Thoracic aorta (tissue), 2 donors: ENCODE results near the gene SIPA1L3. TPM values are rescaled to one million over a fixed set of nuclear protein-coding genes. Genes with fewer than 3 reads are reported as not detected.

Experiments
- ATAC-seq: fragments of 150-250 bp; one replicate; pipeline ENCODE4 v1.8.0; 2017; ENCODE audit warnings: low read depth; ENCODE audit not compliant: insufficient number of reproducible peaks, low FRiP score
- DNase-seq: peaks from one replicate; pipeline ENCODE4 v3.0.0-alpha.2; 2020; ENCODE audit warnings: low spot score
- H3K27ac ChIP-seq, 2 donors: fragments of 200-600 bp; sonication (generic); 1 replicate in 1 of 2; 2 replicates in 1 of 2; pipeline ENCODE4 v1.5.1; 2016; ENCODE audit warnings: mild to moderate bottlenecking in 2 of 2, moderate library complexity in 2 of 2
- H3K27me3 ChIP-seq: fragments of 200-600 bp; sonication (generic); replicated peaks from 2 replicates; pipeline ENCODE4 v1.6.0; 2016; ENCODE audit warnings: mild to moderate bottlenecking; ENCODE audit not compliant: insufficient read depth
- H3K36me3 ChIP-seq: fragments of 200-600 bp; sonication (generic); one replicate; pipeline ENCODE4 v1.5.1; 2016
- H3K4me1 ChIP-seq, 2 donors: fragments of 200-600 bp; sonication (generic); 1 replicate in 1 of 2; 2 replicates in 1 of 2; pipeline versions ENCODE4 v1.5.1 to v1.6.0; 2016; ENCODE audit warnings: low read depth in 2 of 2, mild to moderate bottlenecking in 1 of 2; ENCODE audit not compliant: control insufficient read depth in 1 of 2
- H3K4me3 ChIP-seq: fragments of 200-600 bp; sonication (generic); 2 replicates; pipeline ENCODE4 v1.5.1; 2016; ENCODE audit warnings: mild to moderate bottlenecking
- H3K9me3 ChIP-seq: fragments of 200-600 bp; sonication (generic); 2 replicates; pipeline ENCODE4 v1.5.1; 2016
- total RNA-seq, 2 donors: library from RNA; depleted of rRNA; stranded (reverse); fragments of >200 nt; gene quantifications; one replicate each; pipeline versions ENCODE4 v1.1.0 to v1.2.3, GENCODE V29; 2016
- TF ChIP-seq, protein P1 (sequence below): fragments of 200-600 bp; sonication (generic); IDR thresholded peaks from one replicate; pipeline ENCODE4 v1.5.1; 2019; ENCODE audit warnings: antibody characterized with exemption

SIPA1L3 gene
- total RNA-seq, 2 donors from 2014 or later = 14.5 to 39.4 TPM

DNA sequence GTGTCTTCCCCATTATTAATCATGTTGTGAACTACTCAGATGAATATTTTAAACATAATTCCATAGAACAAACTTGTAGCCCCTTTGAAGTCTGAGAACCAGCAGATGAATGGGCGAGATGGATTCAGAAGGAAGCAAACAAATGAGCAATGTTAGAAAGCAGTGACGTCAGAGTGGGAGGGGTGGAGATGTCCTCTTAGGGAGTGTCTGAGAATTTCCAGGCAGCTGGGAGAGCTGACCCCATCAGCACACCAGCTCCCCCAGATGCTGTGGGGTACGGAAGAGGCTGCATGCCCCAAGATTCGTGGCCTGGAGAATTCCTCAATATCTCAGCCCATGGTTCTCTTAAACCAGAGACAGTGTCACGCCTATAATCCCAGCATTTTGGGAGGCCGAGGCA is 248.4 kb downstream of the SIPA1L3 start:
- H3K27ac ChIP-seq = no peak overlapping the region
- no peaks in the 10 kb centered on the region for H3K27me3 ChIP-seq
- DNase-seq = no peak
- ATAC-seq = no peak
- TF ChIP-seq, protein P1, sequence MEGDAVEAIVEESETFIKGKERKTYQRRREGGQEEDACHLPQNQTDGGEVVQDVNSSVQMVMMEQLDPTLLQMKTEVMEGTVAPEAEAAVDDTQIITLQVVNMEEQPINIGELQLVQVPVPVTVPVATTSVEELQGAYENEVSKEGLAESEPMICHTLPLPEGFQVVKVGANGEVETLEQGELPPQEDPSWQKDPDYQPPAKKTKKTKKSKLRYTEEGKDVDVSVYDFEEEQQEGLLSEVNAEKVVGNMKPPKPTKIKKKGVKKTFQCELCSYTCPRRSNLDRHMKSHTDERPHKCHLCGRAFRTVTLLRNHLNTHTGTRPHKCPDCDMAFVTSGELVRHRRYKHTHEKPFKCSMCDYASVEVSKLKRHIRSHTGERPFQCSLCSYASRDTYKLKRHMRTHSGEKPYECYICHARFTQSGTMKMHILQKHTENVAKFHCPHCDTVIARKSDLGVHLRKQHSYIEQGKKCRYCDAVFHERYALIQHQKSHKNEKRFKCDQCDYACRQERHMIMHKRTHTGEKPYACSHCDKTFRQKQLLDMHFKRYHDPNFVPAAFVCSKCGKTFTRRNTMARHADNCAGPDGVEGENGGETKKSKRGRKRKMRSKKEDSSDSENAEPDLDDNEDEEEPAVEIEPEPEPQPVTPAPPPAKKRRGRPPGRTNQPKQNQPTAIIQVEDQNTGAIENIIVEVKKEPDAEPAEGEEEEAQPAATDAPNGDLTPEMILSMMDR = no peak
- H3K9me3 ChIP-seq = no peaks in the 10 kb centered on the region
- no peak overlapping the region for H3K4me3 ChIP-seq
- peaks cover 4% of the 10 kb centered on the region for H3K36me3 ChIP-seq
- no peaks in the 10 kb centered on the region for H3K4me1 ChIP-seq

DNA sequence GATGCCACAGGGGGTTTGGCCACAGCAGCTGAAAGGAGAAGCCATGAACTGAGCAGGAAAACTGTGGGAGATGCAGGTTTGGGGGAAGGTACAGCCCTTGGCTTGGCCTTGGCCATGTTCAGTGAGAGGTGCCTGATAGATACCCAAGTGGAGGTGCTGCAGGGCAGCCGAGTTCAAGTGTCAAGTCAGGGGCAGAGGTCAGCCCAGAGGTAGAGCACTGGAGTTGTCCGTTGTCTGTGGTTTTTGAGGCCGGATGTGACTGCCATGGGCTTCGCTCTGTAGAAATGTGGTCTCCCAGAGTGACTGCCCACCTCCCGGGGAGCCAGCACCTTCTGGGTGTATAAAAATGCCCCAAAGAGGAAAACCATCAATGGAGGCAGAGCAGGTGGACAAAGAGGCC is 251.7 kb downstream of the SIPA1L3 start:
- peaks cover 14% of the 10 kb centered on the region for H3K36me3 ChIP-seq
- TF ChIP-seq, protein P1 = no peak
- no peak overlapping the region for H3K4me3 ChIP-seq

DNA sequence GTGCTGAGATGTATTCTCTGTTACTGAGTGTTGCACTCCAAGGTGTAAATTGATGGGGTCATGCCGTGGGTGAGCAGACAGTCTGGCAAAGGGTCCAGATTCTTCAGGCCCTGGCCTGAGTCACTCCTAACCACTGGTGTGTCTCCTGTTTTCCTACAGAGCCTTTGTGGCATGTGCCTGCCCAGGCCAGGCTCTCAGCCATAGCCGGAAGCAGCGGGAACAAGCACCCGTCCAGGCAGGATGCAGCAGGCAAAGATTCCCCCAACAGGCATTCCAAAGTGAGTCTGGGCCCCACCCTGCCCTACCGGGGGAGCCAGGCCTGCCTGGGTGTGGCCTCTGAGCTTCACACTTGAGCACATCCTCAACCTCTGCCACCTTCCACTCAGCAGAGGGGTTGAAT is 255.1 kb downstream of the SIPA1L3 start:
- Histone ChIP-seq H3K4me1 (no peaks in the 10 kb centered on the region), H3K36me3 (peaks cover 25% of the 10 kb centered on the region)

More for the DNA sequence above, 251.7 kb downstream of the SIPA1L3 start:
- no peaks in the 10 kb centered on the region for H3K4me1 ChIP-seq
- H3K27me3 ChIP-seq = no peaks in the 10 kb centered on the region
- DNase-seq = no peak
- H3K9me3 ChIP-seq = peaks cover 11% of the 10 kb centered on the region
- H3K27ac ChIP-seq = no peak overlapping the region
- no peak for ATAC-seq

DNA sequence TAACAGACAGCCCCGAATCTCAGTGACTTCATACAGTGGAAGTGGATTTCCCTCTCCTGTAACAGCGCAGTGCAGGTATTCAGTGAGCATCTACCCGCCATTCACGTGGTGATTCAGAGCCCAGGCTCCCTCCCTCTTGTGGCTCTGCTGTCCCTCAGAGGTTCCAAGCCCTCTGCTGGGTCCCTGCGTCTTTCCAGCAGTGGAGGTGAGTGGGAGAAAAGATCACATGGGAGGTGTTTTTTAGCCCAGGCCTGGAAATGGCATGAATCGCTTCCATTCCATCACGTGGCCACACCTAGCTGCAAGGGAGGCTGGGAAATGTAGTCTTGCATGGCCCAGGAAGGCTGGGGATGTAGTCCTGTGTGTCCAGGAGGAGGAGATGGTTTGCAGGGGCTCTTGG is 255.6 kb downstream of the SIPA1L3 start:
- Histone ChIP-seq H3K4me1 (no peaks in the 10 kb centered on the region), H3K36me3 (peaks cover 25% of the 10 kb centered on the region), H3K27ac (no peak overlapping the region), H3K9me3 (peaks cover 11% of the 10 kb centered on the region), H3K27me3 (no peaks in the 10 kb centered on the region), H3K4me3 (no peak overlapping the region)
- TF ChIP-seq, protein P1 = no peak
- no peak for ATAC-seq
- no peak for DNase-seq

More for the DNA sequence above, 255.1 kb downstream of the SIPA1L3 start:
- Histone ChIP-seq H3K27ac (no peak overlapping the region), H3K9me3 (peaks cover 11% of the 10 kb centered on the region), H3K27me3 (no peaks in the 10 kb centered on the region), H3K4me3 (no peak overlapping the region)
- no peak for ATAC-seq
- no peak for DNase-seq
- TF ChIP-seq, protein P1 = no peak

DNA sequence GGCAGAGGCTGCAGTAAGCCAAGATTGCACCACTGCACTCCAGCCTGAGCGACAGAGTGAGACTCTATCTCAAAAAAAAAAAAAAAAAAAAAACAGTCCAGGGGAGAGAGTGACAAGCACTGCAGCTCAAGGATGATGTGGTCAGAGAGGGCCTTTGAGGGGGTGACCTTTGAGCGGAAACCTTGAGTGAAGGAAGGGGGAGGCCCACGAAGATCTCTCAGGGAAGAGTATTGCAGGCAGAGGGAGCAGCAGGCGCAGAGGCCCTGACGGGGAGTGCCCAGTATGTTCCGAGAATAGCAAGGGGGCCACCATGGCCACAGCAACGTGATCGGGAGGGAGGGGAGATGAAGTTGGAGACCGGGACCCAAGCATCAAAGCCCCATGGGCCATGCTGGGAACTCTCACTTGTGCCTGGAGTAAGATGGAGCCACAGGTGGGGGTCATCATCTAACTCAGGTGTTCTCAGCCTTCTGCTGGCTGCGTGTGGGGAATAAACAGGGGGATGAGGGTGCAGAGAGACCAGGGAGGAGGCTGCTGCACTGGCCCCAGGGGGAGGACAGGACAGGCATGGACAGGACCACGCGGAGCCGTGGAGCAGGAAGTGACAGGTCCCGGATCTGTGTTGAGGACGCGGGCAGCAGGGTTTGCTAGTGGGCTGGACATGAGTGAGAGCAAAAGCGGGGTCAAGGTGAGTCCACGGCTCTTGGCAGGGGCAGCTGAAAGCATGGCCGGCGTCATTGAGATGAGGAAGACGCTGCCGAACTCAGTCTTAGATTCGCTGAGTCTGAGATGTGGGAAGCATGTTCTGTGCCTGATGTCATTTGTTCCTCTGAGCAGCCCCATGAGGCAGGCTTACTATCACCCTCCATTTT is 256.6 kb downstream of the SIPA1L3 start:
- TF ChIP-seq, protein P1 = no peak
- Histone ChIP-seq H3K9me3 (peaks cover 11% of the 10 kb centered on the region), H3K27ac (no peak overlapping the region), H3K36me3 (peaks cover 25% of the 10 kb centered on the region), H3K27me3 (no peaks in the 10 kb centered on the region), H3K4me3 (no peak overlapping the region), H3K4me1 (no peaks in the 10 kb centered on the region)
- no peak for DNase-seq
- no peak for ATAC-seq
